ENCODE results near the gene PFDN2. TPM values are rescaled to one million over a fixed set of nuclear protein-coding genes. Genes with fewer than 3 reads are reported as not detected.

PFDN2 gene
- total and polyA plus RNA-seq, 2 donors (not counting 3 experiments of a cell fraction or from before 2014, with no cell fraction given) = 104 to 157 TPM

- Histone ChIP-seq H3K36me3 (ENCODE audit: control insufficient read depth in 2 of 2, extremely low read depth in 1 of 2, insufficient read depth in 2 of 2, low read length in 2 of 2) (no peaks in the 10 kb centered on the region), H3K4me2 (ENCODE audit: insufficient read depth, low read length) (no peak overlapping the region), H2AFZ (ENCODE audit: low read depth, low read length) (no peak overlapping the region), H3K4me3 (replicated peaks in 1 of 3; ENCODE audit: insufficient read depth in 1 of 3, low read depth in 1 of 3, low read length in 3 of 3) (no peak overlapping the region), H3K79me2 (ENCODE audit: control insufficient read depth, insufficient read depth, low read length) (no peaks in the 10 kb centered on the region), H3K9me1 (replicated peaks; ENCODE audit: control insufficient read depth, extremely low read depth, insufficient read depth, low read length) (no peaks in the 10 kb centered on the region), H3K9me3 (replicated peaks; ENCODE audit: control insufficient read depth, insufficient read depth, low read length) (no peaks in the 10 kb centered on the region), H3K27me3 (ENCODE audit: control insufficient read depth in 2 of 2, insufficient read depth in 2 of 2, low read length in 2 of 2) (no peaks in the 10 kb centered on the region), H4K20me1 (replicated peaks; ENCODE audit: control insufficient read depth, extremely low read depth, insufficient read depth, low read length) (no peaks in the 10 kb centered on the region), H3K27ac (ENCODE audit: insufficient read depth, low read depth, low read length) (no peak overlapping the region), H3K4me1 (ENCODE audit: control insufficient read depth, extremely low read depth, insufficient read depth, low read length) (no peaks in the 10 kb centered on the region), H3K9ac (replicated peaks; ENCODE audit: extremely low read depth, insufficient read depth, low read length) (no peak overlapping the region)
- DNase-seq (ENCODE audit: low read depth, low spot score) = no peak
- no peak for FAIRE-seq
- intact Hi-C loops (cut with micrococcal nuclease) = no loop called here
- no peak for TF ChIP-seq MAX (IDR thresholded peaks at IDR 0.05; ENCODE audit: insufficient read depth, insufficient read length)
- no peak for TF ChIP-seq POLR2A (IDR thresholded peaks at IDR 0.05; ENCODE audit: low read depth, low read length)
- TF ChIP-seq EZH2 (IDR thresholded peaks at IDR 0.05; ENCODE audit: borderline replicate concordance, low read depth, low read length, severe bottlenecking) = no peak
- no peak for TF ChIP-seq CTCF (IDR thresholded peaks at IDR 0.05; ENCODE audit: extremely low read depth in 1 of 2, insufficient read depth in 1 of 2, low read depth in 1 of 2, low read length in 2 of 2)
- TF ChIP-seq FOS (IDR thresholded peaks at IDR 0.05; ENCODE audit: borderline replicate concordance, insufficient read depth, low read length) = no peak
- no peak for TF ChIP-seq JUN (IDR thresholded peaks at IDR 0.05; ENCODE audit: borderline replicate concordance, insufficient read depth, insufficient read length, low read depth)
- TF ChIP-seq MYC (IDR thresholded peaks at IDR 0.05; ENCODE audit: low read depth, low read length) = no peak
- dilution Hi-C loops (cut with MboI; ENCODE audit: extremely low pct_ligation_motif_present, low sequenced_read_pairs) = no loop called here
- CTCF ChIA-PET = interaction anchor here (1.1 kb wide), 1 partner anchor 15 kb away, joined by 3 read pairs; the partner anchor contains the start of gene KLHDC9
- BruUV-seq (replicated peaks) = no TSS peak
- POLR2A ChIA-PET = no interaction called here
Observed at GRCh38 chr1:161082483-161082882, 35.4 kb downstream of the PFDN2 start.
